ENCODE results near the gene TTLL8.
"Not testable (repeated sequence)": the region's sequence is repeated elsewhere in the genome, so short reads cannot be mapped to it uniquely, and the experiment has no call there.

Gene TTLL8

DNA sequence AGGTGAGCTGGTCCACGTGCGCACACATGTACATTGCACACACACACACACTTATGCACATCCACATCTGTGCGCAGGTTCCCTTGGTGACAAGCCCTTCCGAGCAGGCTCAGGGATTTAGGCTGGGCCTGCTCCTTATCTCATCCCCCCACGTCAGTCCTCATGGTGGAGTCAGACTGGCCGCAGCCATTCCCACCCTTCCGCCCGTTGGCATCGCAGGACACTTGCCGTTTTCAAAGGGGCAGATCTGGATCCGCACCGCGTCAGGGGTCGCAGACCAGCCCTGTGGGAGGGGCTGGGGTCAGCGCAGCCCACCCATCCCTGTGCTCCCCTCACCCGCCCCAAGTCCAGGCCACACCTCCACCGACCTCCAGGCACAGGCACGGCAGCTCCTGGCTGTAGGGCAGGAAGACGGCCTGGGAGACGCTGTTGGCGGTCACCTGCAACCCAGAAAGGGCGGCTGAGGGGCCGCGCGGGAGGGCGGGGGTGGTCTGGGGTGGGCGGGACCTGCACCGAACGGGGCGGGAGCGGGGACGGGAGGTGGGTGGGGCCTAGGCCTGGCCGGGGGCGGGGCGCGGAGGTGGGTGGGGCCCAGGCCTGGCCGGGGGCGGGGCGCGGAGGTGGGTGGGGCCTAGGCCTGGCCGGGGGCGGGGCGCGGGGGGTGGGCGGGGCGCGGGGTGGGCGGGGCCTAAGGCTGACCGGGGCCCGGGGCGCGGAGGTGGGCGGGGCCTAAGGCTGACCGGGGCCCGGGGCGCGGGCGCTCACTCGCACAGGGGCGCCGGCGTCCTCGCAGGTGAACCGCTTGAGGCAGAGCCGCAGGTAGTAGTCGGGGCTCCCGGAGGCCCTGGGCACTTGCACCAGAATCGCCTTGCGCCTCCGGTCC is 58.8 kb downstream of the TTLL8 start:
- no peak for DNase-seq

- no peak for DNase-seq
These were observed 59.4 kb downstream of the TTLL8 start for GRCh38 chr22:49998718-49999062.

DNA sequence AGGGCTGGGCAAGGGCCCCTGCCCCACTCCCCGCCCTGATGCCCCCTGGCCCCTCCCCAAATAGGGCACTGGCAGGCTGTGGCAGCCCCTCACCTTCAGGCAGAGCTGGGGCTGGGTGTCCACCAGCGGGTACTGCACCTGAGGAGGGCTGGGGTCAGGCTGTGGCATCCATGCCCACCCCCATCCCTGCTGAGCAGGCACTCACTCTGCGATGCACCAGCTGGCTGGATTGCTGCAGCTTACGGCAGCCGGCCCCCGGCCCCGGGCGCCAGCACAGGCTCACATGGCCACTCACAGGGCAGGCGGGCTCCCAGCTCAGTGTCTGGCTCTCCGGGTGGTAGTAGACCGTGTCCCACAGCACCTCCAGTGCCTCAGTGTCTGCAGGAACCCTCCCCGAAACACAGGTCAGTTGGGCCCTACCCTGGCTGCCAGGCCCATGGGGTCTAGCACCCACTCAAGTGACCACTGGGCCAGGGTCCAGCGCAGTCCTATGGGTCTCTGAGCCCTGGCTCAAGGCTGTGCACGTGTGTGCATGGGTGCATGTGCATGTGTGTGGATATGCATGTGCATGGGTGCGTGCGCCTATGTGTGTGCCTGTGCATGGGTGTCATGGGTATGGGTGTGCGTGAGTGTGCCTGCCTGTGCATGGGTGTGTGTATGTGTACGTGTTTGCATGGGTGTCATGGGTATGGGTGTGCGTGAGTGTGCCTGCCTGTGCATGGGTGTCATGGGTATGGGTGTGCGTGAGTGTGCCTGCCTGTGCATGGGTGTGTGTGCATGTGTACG is 60.0 kb downstream of the TTLL8 start:
- no peak for DNase-seq

GRCh38 chr22:49997251-49997599 is 60.9 kb downstream of the TTLL8 start:
- no peak for DNase-seq

- DNase-seq: no peak
These were observed 61.4 kb downstream of the TTLL8 start for GRCh38 chr22:49996518-49997250.

- no peak for DNase-seq
These were observed 62.0 kb downstream of the TTLL8 start for GRCh38 chr22:49996119-49996517.

DNA sequence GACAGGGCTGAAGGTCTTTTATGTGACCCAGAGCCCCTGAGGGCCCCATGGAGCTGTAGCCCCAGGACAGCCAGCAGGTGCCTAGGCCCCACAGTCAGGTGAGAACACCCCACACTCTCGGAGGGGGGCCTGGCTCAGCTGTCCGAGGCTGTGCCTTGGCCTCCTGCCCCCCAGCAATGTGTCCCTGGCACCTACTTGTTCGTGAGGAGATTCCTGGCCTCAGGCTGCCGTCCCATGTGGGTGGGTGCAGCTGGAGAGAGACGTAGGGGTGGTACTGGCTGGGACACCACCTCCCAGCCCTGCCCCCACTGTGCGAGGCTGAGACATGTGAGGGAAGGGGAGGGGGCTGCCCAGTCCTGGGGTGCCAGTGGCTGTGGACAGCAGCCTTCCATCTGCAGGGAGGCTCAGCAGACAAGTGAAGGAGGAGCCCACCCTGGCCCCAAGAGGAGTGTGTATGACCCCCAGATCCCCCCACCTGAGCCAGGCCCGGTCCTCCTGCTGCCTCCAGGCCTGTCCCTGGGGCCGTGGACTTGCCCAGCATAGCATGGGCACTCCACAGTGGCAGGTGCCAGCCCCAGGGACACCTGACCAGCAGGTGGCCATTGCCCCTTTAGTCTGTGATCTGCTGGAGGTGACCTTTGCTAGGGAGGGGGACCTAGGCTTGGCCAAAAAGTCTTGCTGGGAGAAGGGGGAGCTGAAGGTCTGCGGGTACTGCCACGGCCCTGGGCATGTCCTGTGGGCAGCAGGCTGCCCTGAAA is 62.6 kb downstream of the TTLL8 start:
- DNase-seq: no peak

DNA sequence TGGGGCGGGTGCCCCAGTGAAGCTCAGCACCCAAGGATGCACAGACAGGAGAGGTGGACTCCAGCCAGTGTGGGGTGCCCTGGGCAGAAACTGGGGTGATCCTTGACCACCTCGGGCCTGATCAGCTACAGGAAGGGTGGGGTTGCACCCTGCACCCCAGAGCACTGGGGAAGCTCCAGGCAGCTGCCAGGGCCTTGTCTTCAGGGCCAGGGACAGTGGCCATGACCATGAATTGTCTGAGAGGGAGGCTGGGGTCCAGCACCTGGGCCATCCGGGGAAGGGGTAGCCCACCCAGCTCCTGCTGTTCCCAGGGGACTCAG is 63.1 kb downstream of the TTLL8 start:
- no peak for DNase-seq

DNA sequence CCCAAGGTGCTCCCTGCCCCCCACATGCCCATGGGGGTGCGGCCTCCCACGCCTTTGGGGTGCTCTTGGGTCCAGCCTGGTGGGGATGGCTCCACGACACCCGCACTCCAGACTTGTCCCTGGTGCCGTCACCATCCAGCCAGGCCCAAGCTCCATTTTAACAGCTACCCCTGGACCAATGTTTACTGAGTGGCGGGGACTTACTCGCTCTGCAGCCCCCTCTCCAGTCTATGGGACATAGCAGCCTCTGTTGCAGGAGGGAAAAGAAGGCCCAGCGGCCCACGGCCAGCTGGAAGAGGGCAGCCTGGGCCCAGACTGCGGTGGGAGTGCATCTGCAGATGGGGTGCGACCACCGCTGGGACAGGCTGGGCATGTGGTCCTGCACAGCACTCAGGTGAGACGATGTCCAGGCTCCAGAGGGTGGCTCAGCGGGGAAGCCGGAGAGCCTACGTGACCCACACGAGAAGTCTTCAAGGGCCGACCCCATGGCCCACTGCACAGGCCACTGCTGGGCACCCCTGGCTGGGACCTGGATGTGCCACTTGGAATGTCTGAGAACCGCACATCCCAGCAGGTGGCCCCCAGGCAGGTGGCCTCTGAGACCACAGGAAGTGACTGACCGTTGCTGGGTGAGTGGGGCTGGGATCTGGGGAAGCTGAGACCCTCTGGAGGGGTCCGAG is 63.6 kb downstream of the TTLL8 start:
- no peak for DNase-seq

DNA sequence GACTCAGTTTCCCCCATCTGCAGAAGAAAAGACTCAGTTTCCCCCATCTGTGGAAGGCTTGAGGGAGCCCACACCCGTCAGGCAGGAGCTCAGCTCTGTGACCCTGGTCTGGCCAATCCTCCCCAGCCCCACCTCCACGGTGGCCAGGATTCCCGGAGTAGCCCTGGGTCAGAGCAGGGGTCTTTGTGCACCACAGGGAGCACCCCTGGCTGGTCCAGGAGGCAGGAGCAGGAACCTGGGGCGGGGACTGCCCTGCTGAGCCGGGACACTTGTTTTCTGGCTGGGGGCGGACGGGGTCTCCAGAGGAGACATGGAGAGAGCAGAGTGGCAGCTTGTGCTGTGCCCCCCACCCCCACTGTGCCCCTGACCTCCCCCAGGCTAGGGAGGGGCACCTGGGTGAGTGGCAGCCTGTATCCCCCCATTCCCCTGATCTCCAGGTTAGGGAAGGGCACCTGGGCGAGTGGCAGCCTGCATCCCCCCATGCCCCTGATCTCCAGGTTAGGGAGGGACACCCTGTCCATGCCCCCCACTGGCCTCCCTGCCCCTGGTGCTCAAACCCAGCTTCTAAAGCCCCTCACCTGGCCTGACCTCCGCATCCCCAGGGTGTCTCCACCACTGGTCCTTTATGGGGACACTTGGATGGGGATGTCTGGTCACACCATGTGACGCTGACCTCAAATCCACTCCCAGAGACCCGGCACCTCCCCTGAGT is 64.3 kb downstream of the TTLL8 start:
- no peak for DNase-seq

- peak; percentile 72 to 74 for DNase-seq
These were observed 65.0 kb downstream of the TTLL8 start for GRCh38 chr22:49992921-49993648.

DNA sequence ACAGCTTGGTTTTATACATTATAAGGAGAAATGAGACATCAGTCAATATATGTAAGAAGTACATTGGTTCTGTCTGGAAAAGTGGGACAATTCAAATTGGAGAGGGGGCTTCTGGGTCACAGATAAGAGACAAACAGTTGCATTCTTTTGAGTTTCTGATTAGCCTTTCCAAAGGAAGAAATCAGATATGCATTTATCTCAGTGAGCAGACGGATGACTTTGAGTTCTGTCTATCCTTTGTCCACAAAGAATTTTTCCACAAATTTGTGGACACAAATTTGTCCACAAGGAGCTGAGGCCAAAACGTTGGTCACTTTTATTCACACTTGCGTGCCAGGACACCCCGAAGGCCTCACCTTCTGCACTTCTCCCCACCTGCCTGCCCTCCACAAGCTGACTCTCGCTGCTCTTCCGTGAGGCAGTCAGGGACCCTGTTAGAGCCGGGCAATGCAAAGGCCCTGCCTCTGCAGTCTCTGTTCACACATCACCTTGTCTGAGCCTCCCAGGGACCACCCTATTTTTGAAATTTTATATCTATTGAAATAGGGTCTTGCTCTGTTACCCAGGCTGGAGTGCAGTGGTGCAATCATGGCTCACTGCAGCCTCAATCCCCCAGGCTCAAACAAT is 66.1 kb downstream of the TTLL8 start:
- no peak for DNase-seq

DNA sequence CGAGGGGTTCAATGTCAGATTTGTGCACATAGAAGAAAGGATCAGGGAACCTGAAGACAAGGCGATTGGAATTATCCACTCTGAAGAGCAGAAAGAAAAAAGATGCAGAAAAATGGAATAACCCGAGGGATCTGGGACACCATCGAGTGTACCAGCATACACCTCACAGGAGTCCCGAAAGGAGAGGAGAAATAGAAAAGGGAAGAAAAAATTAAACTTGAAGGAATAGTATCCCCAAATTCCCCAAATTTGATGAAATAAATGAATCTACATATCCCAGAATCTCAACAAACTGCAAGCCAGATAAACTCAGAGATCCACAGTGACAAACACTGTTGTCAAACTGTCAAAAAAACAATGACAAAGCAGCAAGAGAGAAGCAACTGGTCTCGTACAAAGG is 66.9 kb downstream of the TTLL8 start:
- DNase-seq: no peak

DNA sequence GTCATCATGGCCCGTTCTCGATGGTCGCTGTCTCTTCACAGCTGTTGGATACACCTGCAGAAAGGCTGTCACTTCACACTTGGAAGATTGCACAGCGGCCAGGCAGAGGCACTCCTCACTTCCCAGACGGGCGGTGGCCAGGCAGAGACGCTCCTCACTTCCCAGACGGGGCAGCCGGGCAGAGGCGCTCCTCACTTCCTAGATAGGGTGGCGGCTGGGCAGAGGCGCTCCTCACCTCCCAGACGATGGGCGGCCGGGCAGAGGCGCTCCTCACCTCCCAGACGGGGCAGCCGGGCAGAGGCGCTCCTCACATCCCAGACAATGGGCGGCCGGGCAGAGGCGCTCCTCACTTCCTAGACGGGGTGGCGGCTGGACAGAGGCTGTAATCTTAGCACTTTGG is 68.3 kb downstream of the TTLL8 start:
- DNase-seq: not testable (repeated sequence)

GRCh38 chr22:49986325-49986724 is 71.8 kb downstream of the TTLL8 start:
- DNase-seq: no peak

DNA sequence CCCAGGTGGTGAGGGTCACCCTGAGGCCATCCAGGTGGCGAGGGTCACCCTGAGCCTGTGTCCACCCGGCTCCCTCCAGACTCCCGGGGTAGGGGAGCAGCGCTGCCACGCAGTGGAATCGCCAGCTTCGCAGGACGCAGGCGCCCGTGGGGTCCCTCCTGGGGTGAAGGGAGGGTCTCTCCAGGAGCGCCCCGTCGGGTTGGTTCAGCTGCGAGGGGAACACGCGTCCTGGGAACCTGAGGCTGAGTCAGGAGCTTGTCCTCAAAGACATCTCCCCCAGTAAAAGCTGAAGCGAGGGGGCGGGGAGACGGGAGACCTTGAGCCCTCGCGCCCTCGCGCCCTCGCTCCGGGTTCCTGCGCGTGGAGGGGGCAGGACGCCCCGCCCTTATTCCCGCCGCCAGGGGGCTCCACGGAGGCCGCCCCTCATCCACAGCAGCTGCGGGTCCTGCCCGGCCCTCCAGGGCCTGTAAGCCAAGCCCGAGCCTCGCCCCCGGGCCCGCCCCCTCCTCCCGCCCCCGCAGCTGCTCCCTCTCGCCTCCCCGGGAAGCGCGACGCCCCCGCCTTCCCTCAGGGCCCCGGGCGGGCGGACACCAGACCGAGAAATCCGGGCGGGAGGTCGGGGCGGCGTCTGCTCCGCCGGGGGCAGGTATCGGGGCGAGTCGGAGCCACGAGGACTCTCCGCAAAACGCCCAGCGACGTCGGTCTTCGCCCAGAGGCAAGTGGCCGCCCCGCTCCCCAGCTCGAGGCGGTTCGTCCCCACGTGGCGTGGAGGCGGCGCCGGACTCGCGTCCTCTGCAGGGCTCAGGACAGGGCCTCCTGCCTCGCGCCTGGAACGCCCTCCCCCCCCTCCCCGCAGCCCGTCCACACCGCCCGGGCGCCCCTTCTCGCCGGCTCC is 74.7 kb downstream of the TTLL8 start:
- DNase-seq: peak; percentile 49 to 54

GRCh38 chr22:49981799-49982198 is 76.3 kb downstream of the TTLL8 start:
- DNase-seq: not testable (repeated sequence)

GRCh38 chr22:49979587-49980264 is 78.4 kb downstream of the TTLL8 start:
- no peak for DNase-seq

DNA sequence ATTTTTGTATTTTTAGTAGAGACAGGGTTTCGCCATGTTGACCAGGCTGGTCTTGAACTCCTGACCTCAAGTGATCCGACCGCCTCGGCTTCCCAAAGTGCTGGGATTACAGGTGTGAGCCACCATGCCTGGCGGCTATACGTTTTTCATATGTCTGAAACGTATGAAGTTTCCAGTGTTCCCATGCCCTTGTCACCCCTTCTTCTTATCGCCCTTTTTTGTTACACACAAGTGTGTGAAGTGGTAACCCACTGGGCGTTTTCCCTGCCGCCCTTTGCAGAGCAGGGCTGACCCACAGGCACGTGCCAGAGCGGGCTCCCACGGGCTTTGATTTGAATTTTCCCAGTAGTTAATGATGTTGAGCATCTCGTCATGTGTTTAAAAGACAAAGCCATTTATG is 80.5 kb downstream of the TTLL8 start:
- DNase-seq: no peak
